ENCODE data around the gene EFHB. TPM values are rescaled to one million over a fixed set of nuclear protein-coding genes. Genes with fewer than 3 reads are reported as not detected.

EFHB gene
- under 1 TPM; under 0.01 to 0.67 TPM for total RNA-seq

GRCh38 chr3:19934098-19934566, at the start of gene EFHB:
TSS of gene EFHB (minus strand) at chr3:19934217. CDS start at chr3:19934018, 199 bp downstream.

GRCh38 chr3:19946832-19947548, 13.0 kb upstream of the EFHB start, which contains the start of gene RAB5A:
TSS of gene RAB5A (plus strand) at chr3:19947097. CDS start at chr3:19950899, 3,802 bp downstream.

Other genes with a start within 250 kb of the EFHB start
- gene RAB5A, start 12.9 kb upstream of the EFHB start, total RNA-seq, result 100 to 1,000 TPM in 1 of 2 donors, 10 to 100 TPM in 1; 63.7 to 130 TPM
- not detected for gene PP2D1, start 78.0 kb upstream of the EFHB start, total RNA-seq
- 10 to 100 TPM; 44.4 to 70.6 TPM for gene KAT2B, start 106.2 kb upstream of the EFHB start, total RNA-seq